Measurements from ENCODE around the gene DPH2.

DNA sequence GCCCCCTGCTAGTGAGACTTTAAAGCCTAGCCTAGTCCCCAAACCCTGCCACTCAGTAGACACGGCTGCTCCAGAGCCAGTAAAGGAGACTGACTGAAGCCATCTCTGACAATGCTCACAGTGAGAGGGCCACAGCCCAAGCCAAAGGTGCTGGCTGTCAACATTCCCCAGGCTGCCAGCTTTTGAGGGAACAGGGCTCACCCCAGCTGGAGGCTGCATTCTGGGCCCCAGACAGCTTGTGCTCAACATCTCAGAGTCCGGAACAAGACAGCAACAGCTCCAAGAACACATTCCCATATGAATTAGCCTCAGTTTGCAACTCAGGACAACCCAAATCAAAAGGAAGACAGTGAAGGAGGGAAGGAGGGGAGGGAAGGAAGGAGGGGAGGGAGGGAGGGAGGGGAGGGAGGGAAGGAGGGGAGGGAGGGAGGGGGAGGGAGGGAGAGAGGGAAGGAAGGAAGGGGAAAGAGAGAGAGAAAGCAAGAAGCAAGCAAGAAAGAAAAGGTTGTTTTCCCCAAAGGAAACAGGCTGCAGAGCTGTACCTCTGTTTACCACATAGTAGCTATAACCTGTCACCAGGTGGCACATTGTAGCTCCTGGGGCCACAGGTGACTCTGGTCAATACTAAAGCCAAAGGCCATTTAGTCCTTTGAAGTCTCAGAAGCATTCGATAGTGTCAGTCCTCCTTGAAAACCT lies 30.8 kb upstream of the DPH2 start:
- TF ChIP-seq, protein P1, sequence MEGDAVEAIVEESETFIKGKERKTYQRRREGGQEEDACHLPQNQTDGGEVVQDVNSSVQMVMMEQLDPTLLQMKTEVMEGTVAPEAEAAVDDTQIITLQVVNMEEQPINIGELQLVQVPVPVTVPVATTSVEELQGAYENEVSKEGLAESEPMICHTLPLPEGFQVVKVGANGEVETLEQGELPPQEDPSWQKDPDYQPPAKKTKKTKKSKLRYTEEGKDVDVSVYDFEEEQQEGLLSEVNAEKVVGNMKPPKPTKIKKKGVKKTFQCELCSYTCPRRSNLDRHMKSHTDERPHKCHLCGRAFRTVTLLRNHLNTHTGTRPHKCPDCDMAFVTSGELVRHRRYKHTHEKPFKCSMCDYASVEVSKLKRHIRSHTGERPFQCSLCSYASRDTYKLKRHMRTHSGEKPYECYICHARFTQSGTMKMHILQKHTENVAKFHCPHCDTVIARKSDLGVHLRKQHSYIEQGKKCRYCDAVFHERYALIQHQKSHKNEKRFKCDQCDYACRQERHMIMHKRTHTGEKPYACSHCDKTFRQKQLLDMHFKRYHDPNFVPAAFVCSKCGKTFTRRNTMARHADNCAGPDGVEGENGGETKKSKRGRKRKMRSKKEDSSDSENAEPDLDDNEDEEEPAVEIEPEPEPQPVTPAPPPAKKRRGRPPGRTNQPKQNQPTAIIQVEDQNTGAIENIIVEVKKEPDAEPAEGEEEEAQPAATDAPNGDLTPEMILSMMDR (IDR thresholded peaks at IDR 0.05), result no peak
- no peak for TF ChIP-seq POLR2A (IDR thresholded peaks at IDR 0.05)

Data from uterus (tissue), 2 donors.